ENCODE data around the gene FAM3D.

DNA sequence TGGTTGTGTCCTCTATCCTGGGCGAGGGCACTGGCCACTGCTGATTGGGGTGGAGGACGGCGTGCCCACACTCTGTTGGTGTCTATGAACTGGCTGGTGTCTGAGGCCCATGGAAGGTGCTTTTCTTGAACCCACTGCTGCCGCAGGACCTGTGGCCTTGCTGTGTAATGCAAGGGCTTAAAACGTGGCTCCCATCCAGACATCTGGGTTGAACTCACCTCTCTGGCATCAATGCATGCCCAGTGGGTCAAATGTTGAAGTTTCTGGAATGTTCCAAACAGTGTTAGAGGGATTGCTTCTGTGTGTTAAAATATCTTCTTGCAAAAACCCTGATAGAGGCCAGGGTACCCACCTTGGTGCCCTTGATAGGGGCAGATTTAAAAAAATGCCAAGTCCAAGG is 42.6 kb downstream of the FAM3D start:
- TF ChIP-seq POLR2AphosphoS5 (IDR thresholded peaks at IDR 0.05; ENCODE audit: borderline replicate concordance, low read depth, low read length), result no peak
- TF ChIP-seq EZH2 (IDR thresholded peaks at IDR 0.05), result no peak

Measured in SK-N-MC (cell line).